Stimulated activated CD8-positive, alpha-beta memory T cell treated with anti-CD3 and anti-CD28 coated beads, Interleukin-2, amount 100 ng/mL, for 48 hours (primary cell): ENCODE measurements around the gene SFRP4.

Experiments used
- DNase-seq, 2 donors: peaks; one replicate each; pipeline ENCODE4 v3.0.0-alpha.2; 2020; ENCODE audit warnings: low read depth in 2 of 2

Gene SFRP4

GRCh38 chr7:37925620-37926019 lies 9.0 kb upstream of the SFRP4 start:
- DNase-seq, result no peak

DNA sequence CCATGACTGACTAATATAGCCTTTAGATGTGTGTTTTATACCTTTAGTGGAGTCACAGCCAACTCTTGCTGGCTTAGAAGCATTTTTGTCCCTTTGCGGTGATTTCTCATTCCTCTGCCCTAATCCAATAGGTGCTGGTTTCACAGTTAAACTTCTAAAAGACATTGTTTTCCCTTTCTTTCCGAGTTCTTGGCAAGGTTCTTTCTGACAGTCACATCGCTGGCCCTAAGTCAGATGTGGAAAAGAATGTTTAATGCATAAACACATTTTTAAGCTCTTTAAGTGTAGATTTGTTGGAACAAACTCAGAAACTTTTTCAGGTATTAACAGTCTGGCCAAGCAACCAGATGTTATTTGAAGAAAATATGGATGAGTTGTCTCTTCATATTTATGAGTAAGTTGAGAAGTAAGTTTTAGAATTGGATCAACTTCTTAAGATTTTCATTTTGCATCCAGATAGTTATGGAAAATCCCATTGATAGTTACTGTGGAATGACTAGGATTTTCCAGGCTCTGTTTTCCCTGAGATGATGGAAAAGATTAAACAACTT lies 7.9 kb upstream of the SFRP4 start:
- DNase-seq, result no peak

GRCh38 chr7:37923996-37924395 lies 7.4 kb upstream of the SFRP4 start:
- DNase-seq, result no peak

GRCh38 chr7:37921876-37922275 lies 5.3 kb upstream of the SFRP4 start:
- DNase-seq, result no peak

DNA sequence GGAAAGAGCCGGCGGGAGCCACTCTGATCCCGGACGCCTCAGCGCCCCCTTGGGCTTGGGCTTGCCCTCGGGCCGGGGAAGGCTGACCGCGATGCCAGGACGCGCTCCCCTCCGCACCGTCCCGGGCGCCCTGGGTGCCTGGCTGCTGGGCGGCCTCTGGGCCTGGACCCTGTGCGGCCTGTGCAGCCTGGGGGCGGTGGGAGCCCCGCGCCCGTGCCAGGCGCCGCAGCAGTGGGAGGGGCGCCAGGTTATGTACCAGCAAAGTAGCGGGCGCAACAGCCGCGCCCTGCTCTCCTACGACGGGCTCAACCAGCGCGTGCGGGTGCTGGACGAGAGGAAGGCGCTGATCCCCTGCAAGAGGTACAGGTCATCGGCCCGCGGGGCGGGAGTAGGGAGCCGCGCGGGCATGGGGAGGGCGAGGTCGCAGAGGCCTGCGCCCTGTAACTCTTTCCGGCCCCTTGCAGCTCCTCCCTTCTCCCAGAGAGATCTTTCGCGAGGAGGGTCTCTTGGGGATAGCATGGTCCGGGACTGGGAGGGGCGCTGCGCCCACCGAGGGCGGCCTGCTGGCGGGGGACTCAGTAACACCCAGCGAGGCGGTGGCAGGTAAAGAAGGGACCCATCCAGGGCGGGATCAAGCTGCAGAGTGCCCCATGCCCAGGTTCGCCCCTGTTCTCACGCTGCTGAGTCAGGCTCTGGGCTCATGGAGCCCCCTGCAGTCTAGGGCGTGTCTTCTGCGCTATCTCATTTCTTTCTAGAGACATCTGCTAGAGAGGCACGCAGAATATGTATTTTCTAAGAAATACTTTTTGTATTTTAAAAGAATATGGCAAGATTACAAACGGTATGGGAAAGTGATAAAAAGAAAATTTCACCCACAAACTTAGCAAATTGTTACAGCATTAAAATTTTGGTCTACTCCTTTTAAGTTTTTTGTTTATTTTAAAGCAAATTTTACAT lies 4.5 kb upstream of the SFRP4 start:
- no peak for DNase-seq

- DNase-seq, result no peak
These were observed 3.8 kb upstream of the SFRP4 start, which contains the start of gene EPDR1 for GRCh38 chr7:37920305-37920848. EPDR1 (plus strand) TSS chr7:37920640; CDS start chr7:37920940, 300 bp downstream.

DNA sequence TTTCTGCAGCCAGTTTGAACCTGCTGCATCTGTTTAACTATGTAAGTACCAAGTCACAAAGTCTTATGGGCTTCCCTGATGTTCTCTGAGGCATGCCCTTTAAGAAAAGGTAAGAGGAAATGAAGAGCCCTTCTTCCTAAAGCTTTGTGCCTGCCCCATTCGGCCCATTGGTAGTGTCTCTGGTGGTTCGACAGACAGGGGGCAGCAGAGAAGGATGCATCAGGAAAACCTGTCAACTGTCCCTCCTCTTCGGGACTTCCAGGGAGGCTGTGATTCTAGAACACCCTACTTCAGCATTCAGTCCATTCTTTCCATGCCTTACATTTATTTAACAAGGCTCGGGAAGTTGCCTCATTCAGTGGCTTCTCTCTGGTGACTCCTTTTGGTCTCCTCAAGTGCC lies 1.9 kb upstream of the SFRP4 start:
- DNase-seq, result no peak

- no peak for DNase-seq
These were observed 472 bp downstream of the SFRP4 start for GRCh38 chr7:37916017-37916672.

DNA sequence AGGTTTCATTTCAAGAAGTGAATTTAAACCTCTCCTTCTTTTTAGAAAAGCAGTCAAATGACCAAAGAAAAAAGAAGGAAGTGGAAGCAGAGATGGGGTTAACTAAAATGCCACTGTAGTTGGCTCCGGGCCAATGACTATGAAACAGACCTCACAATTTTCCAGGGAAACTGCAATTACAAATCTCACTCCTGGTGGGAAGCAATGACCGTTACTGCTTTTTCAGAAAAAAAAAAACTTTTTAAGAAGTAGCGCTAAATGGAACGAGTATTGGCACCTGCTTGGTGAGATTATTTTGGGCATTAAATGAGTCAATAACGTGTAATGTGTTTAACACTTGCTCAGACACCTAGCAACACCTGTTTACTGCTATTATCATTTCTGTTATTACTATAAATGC lies 1.2 kb downstream of the SFRP4 start:
- no peak for DNase-seq

- no peak for DNase-seq
These were observed 3.9 kb downstream of the SFRP4 start for GRCh38 chr7:37912756-37913155.

- DNase-seq, result no peak
These were observed 8.3 kb downstream of the SFRP4 start for GRCh38 chr7:37908221-37908788.

- DNase-seq, result no peak
These were observed 14.6 kb downstream of the SFRP4 start for GRCh38 chr7:37901890-37902524.

DNA sequence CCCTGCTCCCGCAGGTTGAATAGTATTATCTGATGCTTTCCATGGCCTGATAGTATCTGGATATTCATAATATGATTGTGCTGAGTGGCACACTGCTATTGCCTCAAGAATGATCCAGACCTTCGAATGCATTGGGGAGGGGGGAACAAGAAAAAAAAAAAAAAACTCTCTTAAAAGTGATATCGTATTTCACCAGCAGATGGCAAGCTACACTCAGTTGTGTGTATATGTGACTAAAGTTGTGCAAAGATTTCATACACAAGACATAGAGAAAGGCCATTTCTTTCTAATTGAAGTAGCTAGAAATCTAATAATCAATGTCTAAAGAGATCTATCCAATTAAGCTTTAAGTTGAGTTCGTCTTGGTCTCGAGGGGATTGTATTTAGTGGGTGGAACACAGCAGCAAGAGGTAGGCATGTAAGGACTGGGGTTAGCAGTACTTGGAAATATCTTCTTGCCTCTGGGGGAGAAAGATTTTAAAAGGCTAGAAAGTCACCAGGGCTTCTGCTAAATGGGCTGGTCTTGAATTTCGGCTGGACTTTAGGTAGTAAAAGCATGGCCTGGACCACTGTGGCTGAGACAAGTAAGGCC lies 15.3 kb downstream of the SFRP4 start:
- DNase-seq, result no peak

DNA sequence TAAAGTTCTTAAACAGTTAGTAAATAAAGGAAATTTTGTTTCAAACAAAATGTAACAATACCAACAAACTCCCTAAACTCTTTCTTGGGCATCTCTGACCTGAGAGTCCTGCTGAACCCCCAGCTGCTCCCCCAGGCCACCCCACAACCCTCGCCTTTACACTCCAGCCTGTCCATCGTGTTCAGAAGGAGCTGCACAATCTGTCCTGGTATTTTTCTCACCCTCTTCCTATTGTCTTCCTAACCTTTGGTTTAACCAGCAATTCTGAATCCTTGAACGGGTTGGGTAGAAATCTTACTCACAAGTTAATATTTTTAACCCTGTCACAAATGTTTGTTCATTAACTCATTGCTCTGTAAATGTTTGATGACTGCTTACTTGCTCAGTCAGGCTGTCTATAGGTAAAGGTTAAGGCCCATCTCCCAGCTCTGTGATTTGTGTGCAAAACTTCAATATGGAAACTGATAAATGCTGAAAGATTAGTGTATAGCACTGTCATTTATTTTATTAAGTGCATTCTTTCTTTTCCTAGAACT lies 16.8 kb downstream of the SFRP4 start:
- no peak for DNase-seq

GRCh38 chr7:37894671-37895070 lies 21.9 kb downstream of the SFRP4 start:
- no peak for DNase-seq

DNA sequence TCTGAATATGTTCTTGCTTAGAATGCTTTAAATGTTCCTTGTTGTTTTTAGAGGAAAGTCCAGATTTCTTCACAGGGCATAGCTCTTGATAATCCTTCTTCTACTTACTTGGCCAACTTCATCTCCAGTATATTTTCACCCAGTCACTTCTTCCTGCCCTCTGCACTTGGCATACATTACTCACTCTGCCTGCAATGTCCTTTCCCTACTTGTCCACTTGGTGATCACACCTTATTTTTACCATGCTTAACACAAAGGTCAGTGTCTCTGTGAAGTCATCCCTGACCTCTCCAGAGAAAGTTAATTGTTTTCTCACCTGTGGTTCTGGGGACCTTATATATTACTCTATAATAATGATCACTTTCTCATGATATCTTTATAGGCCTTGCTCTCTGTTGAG lies 23.3 kb downstream of the SFRP4 start:
- no peak for DNase-seq

- DNase-seq, result no peak
These were observed 34.5 kb downstream of the SFRP4 start for GRCh38 chr7:37882086-37882485.
